GM06990 (cell line): ENCODE results near the gene ATPAF1.

Source experiments
- DNase-seq: peaks from one replicate; pipeline ENCODE4 v3.0.0-alpha.2; 2011; ENCODE audit not compliant: insufficient read length; ENCODE audit errors: extremely low read depth
- H3K27me3 ChIP-seq: replicated peaks from 2 replicates; pipeline ENCODE4 v1.6.0; 2011; ENCODE audit warnings: low read length; ENCODE audit not compliant: control insufficient read depth, insufficient read depth
- H3K36me3 ChIP-seq: 2 replicates; pipeline ENCODE4 v1.5.1; 2011; ENCODE audit warnings: low read length; ENCODE audit not compliant: control insufficient read depth, insufficient read depth
- H3K4me3 ChIP-seq: replicated peaks from 2 replicates; pipeline ENCODE4 v1.5.1; 2011; ENCODE audit warnings: low read depth, mild to moderate bottlenecking, control low read depth, low read length
- TF ChIP-seq, protein P1 (sequence below): IDR thresholded peaks from 2 replicates; pipeline ENCODE4 v1.5.1; 2011; ENCODE audit warnings: low read length, control low read depth, mild to moderate bottlenecking, inconsistent platforms; ENCODE audit not compliant: insufficient read depth, poor library complexity, severe bottlenecking

The ATPAF1 gene

DNA sequence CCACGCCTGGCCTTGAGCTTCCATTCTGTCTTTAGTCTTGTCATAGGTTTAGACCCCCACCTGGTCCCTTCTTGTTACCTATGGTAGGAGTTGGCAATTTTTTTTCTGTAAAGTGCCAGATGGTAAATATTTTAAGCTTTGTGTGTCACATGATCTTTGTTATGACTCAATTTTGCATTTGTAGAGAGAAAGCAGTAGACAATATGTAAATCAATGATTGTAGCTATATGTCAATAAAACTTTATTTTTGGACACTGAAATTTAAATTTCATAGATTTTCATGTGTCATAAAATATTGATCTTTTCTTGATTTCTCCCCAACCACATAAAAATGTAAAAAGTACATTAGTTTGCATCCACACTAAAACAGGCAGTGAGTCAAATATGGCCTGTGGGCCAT is 72.1 kb downstream of the ATPAF1 start:
- TF ChIP-seq, protein P1, sequence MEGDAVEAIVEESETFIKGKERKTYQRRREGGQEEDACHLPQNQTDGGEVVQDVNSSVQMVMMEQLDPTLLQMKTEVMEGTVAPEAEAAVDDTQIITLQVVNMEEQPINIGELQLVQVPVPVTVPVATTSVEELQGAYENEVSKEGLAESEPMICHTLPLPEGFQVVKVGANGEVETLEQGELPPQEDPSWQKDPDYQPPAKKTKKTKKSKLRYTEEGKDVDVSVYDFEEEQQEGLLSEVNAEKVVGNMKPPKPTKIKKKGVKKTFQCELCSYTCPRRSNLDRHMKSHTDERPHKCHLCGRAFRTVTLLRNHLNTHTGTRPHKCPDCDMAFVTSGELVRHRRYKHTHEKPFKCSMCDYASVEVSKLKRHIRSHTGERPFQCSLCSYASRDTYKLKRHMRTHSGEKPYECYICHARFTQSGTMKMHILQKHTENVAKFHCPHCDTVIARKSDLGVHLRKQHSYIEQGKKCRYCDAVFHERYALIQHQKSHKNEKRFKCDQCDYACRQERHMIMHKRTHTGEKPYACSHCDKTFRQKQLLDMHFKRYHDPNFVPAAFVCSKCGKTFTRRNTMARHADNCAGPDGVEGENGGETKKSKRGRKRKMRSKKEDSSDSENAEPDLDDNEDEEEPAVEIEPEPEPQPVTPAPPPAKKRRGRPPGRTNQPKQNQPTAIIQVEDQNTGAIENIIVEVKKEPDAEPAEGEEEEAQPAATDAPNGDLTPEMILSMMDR, result no peak
- no peak for DNase-seq
- H3K27me3 ChIP-seq, result no peaks in the 10 kb centered on the region

DNA sequence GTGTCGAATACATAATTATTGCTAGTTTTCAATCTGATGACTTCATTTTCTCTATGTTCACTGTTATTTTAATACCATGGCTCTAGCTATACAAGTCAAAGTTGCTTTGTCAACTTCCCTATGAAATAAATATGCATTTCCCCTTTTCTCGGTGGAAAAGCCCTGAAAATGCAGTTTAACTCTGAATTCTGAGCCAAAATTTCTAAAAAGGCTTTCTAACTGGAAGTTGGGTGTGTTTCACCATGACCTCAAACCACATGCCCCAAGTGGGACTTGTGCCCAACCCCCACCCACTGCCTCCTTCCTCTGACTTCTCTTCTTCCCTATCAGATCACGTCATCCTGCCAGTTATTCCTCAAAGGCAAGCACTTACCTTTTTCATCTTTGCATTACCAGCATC is 73.0 kb downstream of the ATPAF1 start:
- no peak overlapping the region for H3K4me3 ChIP-seq
- DNase-seq, result no peak
- TF ChIP-seq, protein P1, result no peak
- H3K36me3 ChIP-seq, result peaks cover 15% of the 10 kb centered on the region
- no peaks in the 10 kb centered on the region for H3K27me3 ChIP-seq

More for the DNA sequence above, 72.1 kb downstream of the ATPAF1 start:
- peaks cover 14% of the 10 kb centered on the region for H3K36me3 ChIP-seq
- H3K4me3 ChIP-seq, result no peak overlapping the region

DNA sequence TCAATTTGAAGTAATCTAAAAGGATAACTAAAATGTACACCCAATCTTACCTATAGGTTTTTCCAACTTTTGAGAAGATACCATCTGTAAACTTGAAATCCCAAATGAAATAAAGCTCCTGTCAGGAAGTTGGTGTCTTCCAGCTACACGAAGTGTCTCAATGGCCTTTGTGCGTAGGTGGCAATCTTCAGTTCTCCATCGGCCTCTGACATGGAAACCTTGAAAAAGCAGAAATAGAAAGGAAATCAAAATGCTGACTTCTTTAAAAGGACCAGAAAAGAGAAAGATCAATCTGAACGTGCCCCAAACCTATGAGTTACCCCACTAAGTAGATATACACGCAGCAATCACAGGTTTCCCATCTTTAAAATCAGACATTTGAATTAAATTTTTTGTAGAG is 74.1 kb downstream of the ATPAF1 start:
- TF ChIP-seq, protein P1, result no peak
- Histone ChIP-seq H3K27me3 (no peaks in the 10 kb centered on the region), H3K4me3 (no peak overlapping the region), H3K36me3 (peaks cover 15% of the 10 kb centered on the region)
- DNase-seq, result no peak

DNA sequence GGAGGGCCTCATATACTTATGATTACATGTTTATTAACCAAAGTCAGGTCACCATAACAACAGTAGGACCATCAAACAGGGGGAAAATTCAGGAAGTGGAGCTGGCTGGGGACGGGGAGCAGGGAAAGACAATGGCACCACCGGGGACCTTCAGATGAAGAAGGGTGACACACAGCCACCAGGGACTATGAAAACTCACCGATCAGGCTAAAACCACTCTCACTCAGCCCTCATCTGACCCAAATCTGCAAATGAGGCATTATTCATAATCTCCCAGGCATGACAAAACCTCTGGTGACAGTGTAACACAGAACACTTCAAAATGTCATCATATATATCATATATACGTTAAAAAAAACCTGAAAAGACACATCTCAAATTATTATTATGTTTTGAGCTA is 75.3 kb downstream of the ATPAF1 start:
- Histone ChIP-seq H3K36me3 (peaks cover 15% of the 10 kb centered on the region), H3K27me3 (no peaks in the 10 kb centered on the region), H3K4me3 (no peak overlapping the region)
- TF ChIP-seq, protein P1, result no peak
- DNase-seq, result no peak

DNA sequence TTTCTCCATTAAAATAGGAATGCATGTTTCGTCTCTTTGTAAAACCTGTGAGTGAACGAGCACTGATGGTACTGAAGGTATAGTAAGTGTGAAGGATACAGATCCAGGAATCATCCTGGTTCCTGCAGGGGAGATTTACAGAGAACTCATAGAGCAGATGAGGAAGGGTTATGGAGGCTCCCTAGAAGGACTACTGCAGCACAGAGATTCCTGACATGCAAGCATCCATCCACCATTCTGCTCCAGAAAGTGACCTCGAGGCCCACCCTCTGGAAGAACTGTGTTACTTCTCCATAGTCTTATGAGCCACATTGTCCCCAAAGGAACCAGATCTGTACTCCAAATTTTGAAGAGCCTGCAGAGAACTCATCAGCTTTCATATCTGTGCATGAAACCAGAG is 78.6 kb downstream of the ATPAF1 start:
- TF ChIP-seq, protein P1, result no peak
- no peaks in the 10 kb centered on the region for H3K27me3 ChIP-seq
- no peak for DNase-seq
- peaks cover 18% of the 10 kb centered on the region for H3K36me3 ChIP-seq
- no peak overlapping the region for H3K4me3 ChIP-seq

DNA sequence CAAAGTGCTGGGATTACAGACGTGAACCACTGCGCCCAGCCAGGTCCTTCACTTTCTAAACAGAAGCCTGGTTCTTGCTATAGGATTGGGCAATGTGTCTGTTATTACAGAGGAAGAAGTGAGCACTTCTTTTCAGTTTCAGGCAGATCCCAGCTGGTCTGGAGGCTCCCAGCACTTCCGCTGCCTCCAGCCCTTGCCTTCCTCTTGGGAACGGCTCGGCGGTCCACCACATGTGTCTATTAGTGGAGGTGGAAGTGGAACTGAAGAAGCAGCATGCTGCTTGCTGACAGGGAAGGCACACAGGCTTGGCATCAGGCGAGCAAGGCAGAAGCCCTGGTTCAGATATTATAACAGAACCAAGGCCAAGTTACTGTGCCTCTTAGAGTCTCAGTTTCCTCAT is 81.1 kb downstream of the ATPAF1 start:
- DNase-seq, result no peak
- no peaks in the 10 kb centered on the region for H3K27me3 ChIP-seq
- no peak overlapping the region for H3K4me3 ChIP-seq
- H3K36me3 ChIP-seq, result peaks cover 16% of the 10 kb centered on the region
- TF ChIP-seq, protein P1, result no peak
